Thyroid gland (tissue), 4 donors: ENCODE data around the gene ATP13A3. TPM values are rescaled to one million over a fixed set of nuclear protein-coding genes. Genes with fewer than 3 reads are reported as not detected.
"Not testable (repeated sequence)": the region's sequence is repeated elsewhere in the genome, so short reads cannot be mapped to it uniquely, and the experiment has no call there.

Experiments used
- DNase-seq, 2 donors: peaks; one replicate each; pipeline ENCODE4 v3.0.0-alpha.2; 2019
- H3K27ac ChIP-seq, 3 donors: fragments of 200-600 bp; sonication (generic); 1 replicate in 2 of 3; 2 replicates in 1 of 3; pipeline ENCODE4 v1.5.1; 2016 to 2019; ENCODE audit warnings: mild to moderate bottlenecking in 1 of 3, moderate library complexity in 1 of 3
- H3K27me3 ChIP-seq: fragments of 200-600 bp; sonication (generic); one replicate; pipeline ENCODE4 v1.5.1; 2019
- H3K36me3 ChIP-seq, 2 donors: fragments of 200-600 bp; sonication (generic); one replicate each; pipeline ENCODE4 v1.5.1; 2016 to 2019
- H3K4me1 ChIP-seq, 2 donors: fragments of 200-600 bp; sonication (generic); one replicate each; pipeline ENCODE4 v1.5.1; 2017 to 2019
- H3K4me3 ChIP-seq, 3 donors: fragments of 200-600 bp; sonication (generic); replicated peaks in 1 of 3; 1 replicate in 2 of 3; 2 replicates in 1 of 3; pipeline ENCODE4 v1.5.1; 2016; ENCODE audit warnings: mild to moderate bottlenecking in 1 of 3
- H3K9me3 ChIP-seq: fragments of 200-600 bp; sonication (generic); one replicate; pipeline ENCODE4 v1.5.1; 2017
- POLR2A ChIP-seq, 2 donors: fragments of 450-650 bp; IDR thresholded peaks; one replicate each; pipeline ENCODE4 v1.6.1; 2017; ENCODE audit warnings: antibody characterized with exemption in 2 of 2, mild to moderate bottlenecking in 2 of 2, moderate library complexity in 1 of 2
- WGBS, 2 donors: methylation state at CpG; one replicate each; pipeline ENCODE4 v1.1.5; 2017; 5-methylcytosine and 5-hydroxymethylcytosine counted together
- intact Hi-C: fragments of 100-400 bp; cut with DNase I; formaldehyde crosslinking; loops from one replicate; pipeline ENCODE4 v1.15.1; 2023
- total RNA-seq, 4 donors: library from RNA; depleted of rRNA; stranded (reverse); fragments of >200 nt; gene quantifications; one replicate each; pipeline ENCODE4 v1.2.3, GENCODE V29; 2016
- TF ChIP-seq, protein P1 (sequence below), 6 experiments: fragments of 200-600 bp in 3 of 6; fragments of 450-650 bp in 3 of 6; sonication (generic) in 3 of 6; IDR thresholded peaks; one replicate each; pipeline ENCODE4 v1.5.1; 2016 to 2019; ENCODE audit warnings: antibody characterized with exemption in 6 of 6, mild to moderate bottlenecking in 2 of 6, inconsistent platforms in 1 of 6, moderate library complexity in 1 of 6

The ATP13A3 gene
- 100 to 1,000 TPM; 262 to 426 (median 341) TPM for total RNA-seq

- Histone ChIP-seq H3K4me1 (peaks cover 24 to 55% of the 10 kb centered on the region in 2 donors), H3K27me3 (no peaks in the 10 kb centered on the region), H3K27ac (peak within 1 kb of the TSS; percentile 79 to 95 (median 84)), H3K4me3 (peak within 1 kb of the TSS; percentile 4 to 69 (median 25)), H3K9me3 (no peaks in the 10 kb centered on the region), H3K36me3 (no peaks in the 10 kb centered on the region)
- 1% methylated on average over 20 to 22 of the region's 99 CpGs for WGBS, 2 donors
- TF ChIP-seq, protein P1, sequence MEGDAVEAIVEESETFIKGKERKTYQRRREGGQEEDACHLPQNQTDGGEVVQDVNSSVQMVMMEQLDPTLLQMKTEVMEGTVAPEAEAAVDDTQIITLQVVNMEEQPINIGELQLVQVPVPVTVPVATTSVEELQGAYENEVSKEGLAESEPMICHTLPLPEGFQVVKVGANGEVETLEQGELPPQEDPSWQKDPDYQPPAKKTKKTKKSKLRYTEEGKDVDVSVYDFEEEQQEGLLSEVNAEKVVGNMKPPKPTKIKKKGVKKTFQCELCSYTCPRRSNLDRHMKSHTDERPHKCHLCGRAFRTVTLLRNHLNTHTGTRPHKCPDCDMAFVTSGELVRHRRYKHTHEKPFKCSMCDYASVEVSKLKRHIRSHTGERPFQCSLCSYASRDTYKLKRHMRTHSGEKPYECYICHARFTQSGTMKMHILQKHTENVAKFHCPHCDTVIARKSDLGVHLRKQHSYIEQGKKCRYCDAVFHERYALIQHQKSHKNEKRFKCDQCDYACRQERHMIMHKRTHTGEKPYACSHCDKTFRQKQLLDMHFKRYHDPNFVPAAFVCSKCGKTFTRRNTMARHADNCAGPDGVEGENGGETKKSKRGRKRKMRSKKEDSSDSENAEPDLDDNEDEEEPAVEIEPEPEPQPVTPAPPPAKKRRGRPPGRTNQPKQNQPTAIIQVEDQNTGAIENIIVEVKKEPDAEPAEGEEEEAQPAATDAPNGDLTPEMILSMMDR (IDR thresholded peaks at IDR 0.05) = no peak
- peak in 1 of 2 donors; percentile 90 for TF ChIP-seq POLR2A (IDR thresholded peaks at IDR 0.05)
- intact Hi-C loops = no loop called here
- DNase-seq = peak; percentile 89 to 92
Observed at GRCh38 chr3:194486540-194487288, at the start of gene ATP13A3. Gene ATP13A3, minus strand, starts transcription at chr3:194487002. Its CDS starts 24,812 bp downstream, at chr3:194462190.

- peak overlapping the region; percentile 85 to 92 (median 89) for H3K27ac ChIP-seq
- WGBS, 2 donors = 94 to 99% methylated on average over 10 of the region's 10 CpGs
- H3K4me3 ChIP-seq, DNase-seq, H3K27me3 ChIP-seq, H3K9me3 ChIP-seq, intact Hi-C loops, H3K36me3 ChIP-seq: not testable (repeated sequence)
- peaks cover 22% of the 10 kb centered on the region in 2 donors for H3K4me1 ChIP-seq
Observed at GRCh38 chr3:194535199-194535598, 48.4 kb upstream of the ATP13A3 start.

- H3K27me3 ChIP-seq = no peaks in the 10 kb centered on the region
- no peaks in the 10 kb centered on the region for H3K9me3 ChIP-seq
- H3K4me3 ChIP-seq = no peak overlapping the region
- H3K27ac ChIP-seq = no peak overlapping the region
- WGBS, 2 donors = 95 to 96% methylated on average over 3 of the region's 3 CpGs
- TF ChIP-seq POLR2A (IDR thresholded peaks at IDR 0.05) = no peak
- TF ChIP-seq, protein P1 (IDR thresholded peaks at IDR 0.05) = no peak
- no peak for DNase-seq
- intact Hi-C loops = no loop called here
- H3K4me1 ChIP-seq = peaks cover 22% of the 10 kb centered on the region in 2 donors
- no peaks in the 10 kb centered on the region for H3K36me3 ChIP-seq
Observed at GRCh38 chr3:194534243-194534642, 47.4 kb upstream of the ATP13A3 start.

DNA sequence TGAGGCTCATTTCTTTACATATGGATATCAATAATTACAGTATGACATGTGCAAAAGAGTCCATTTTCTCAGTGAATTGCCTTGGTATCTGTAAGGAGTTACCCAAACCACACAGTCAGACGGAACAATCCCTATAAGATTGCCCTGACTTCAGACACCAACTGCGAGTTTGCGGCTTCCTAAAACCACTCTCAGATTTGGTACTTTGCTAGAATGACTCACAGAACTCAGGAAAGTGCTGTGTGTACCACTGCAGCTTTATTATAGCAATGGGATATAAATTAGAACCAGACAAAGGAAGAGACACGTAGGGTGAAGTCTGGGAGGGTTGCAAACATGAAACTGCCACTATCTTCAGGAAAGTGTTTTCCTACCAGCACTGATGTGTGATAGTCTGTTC is 45.8 kb upstream of the ATP13A3 start:
- Histone ChIP-seq H3K27ac (no peak overlapping the region), H3K36me3 (no peaks in the 10 kb centered on the region), H3K27me3 (no peaks in the 10 kb centered on the region), H3K4me3 (no peak overlapping the region), H3K9me3 (no peaks in the 10 kb centered on the region), H3K4me1 (peaks cover 19 to 20% of the 10 kb centered on the region in 2 donors)
- no peak for DNase-seq
- intact Hi-C loops = no loop called here
- TF ChIP-seq, protein P1 (IDR thresholded peaks at IDR 0.05) = no peak
- TF ChIP-seq POLR2A (IDR thresholded peaks at IDR 0.05) = no peak
- 62 to 84% methylated on average over 4 of the region's 4 CpGs for WGBS, 2 donors

- no peaks in the 10 kb centered on the region for H3K9me3 ChIP-seq
- H3K27ac ChIP-seq = no peak overlapping the region
- intact Hi-C loops = no loop called here
- no peak for TF ChIP-seq POLR2A (IDR thresholded peaks at IDR 0.05)
- TF ChIP-seq, protein P1 (IDR thresholded peaks at IDR 0.05) = no peak
- H3K27me3 ChIP-seq = no peaks in the 10 kb centered on the region
- H3K4me1 ChIP-seq = no peaks in the 10 kb centered on the region
- 94 to 100% methylated on average over 2 of the region's 2 CpGs for WGBS, 2 donors
- no peaks in the 10 kb centered on the region for H3K36me3 ChIP-seq
- no peak for DNase-seq
- H3K4me3 ChIP-seq = no peak overlapping the region
Observed at GRCh38 chr3:194527726-194528125, 40.9 kb upstream of the ATP13A3 start.
